Ovary (tissue), 3 donors: Measurements from ENCODE around the gene UNC13A.

ENCODE experiments used
- EP300 ChIP-seq: sonication (generic); formaldehyde crosslinking; IDR thresholded peaks from one replicate; pipeline ENCODE4 v1.6.1; 2017; ENCODE audit warnings: antibody characterized with exemption
- POLR2A ChIP-seq: fragments of 450-650 bp; IDR thresholded peaks from one replicate; pipeline ENCODE4 v1.6.1; 2017; ENCODE audit warnings: antibody characterized with exemption, mild to moderate bottlenecking, moderate library complexity
- TF ChIP-seq, protein P1 (sequence below), 3 donors: fragments of 450-650 bp in 2 of 3; fragments of 200-600 bp in 1 of 3; IDR thresholded peaks; one replicate each; pipeline versions ENCODE4 v1.5.1 to v1.8.0; 2016 to 2022; ENCODE audit warnings: antibody characterized with exemption in 3 of 3, mild to moderate bottlenecking in 1 of 3
- donor health status: DM: no; HTN: no; CAD: no.

DNA sequence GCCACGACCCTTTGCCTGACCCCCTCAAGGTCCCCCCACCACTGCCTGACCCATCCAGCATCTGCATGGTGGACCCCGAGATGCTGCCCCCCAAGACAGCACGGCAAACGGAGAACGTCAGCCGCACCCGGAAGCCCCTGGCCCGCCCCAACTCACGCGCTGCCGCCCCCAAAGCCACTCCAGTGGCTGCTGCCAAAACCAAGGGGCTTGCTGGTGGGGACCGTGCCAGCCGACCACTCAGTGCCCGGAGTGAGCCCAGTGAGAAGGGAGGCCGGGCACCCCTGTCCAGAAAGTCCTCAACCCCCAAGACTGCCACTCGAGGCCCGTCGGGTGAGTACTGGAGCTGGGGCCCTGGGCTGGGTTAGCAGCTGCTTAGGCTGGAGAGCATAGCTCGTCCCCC lies 39.7 kb upstream of the UNC13A start:
- TF ChIP-seq, protein P1, sequence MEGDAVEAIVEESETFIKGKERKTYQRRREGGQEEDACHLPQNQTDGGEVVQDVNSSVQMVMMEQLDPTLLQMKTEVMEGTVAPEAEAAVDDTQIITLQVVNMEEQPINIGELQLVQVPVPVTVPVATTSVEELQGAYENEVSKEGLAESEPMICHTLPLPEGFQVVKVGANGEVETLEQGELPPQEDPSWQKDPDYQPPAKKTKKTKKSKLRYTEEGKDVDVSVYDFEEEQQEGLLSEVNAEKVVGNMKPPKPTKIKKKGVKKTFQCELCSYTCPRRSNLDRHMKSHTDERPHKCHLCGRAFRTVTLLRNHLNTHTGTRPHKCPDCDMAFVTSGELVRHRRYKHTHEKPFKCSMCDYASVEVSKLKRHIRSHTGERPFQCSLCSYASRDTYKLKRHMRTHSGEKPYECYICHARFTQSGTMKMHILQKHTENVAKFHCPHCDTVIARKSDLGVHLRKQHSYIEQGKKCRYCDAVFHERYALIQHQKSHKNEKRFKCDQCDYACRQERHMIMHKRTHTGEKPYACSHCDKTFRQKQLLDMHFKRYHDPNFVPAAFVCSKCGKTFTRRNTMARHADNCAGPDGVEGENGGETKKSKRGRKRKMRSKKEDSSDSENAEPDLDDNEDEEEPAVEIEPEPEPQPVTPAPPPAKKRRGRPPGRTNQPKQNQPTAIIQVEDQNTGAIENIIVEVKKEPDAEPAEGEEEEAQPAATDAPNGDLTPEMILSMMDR (IDR thresholded peaks at IDR 0.05), result no peak
- TF ChIP-seq POLR2A (no peak), EP300 (no peak)
